Activated naive CD8-positive, alpha-beta T cell treated with anti-CD3 and anti-CD28 coated beads for 36 hours (primary cell): ENCODE measurements around the gene MMP13. TPM values are rescaled to one million over a fixed set of nuclear protein-coding genes. Genes with fewer than 3 reads are reported as not detected.

Experiments
- total RNA-seq, 2 experiments: library from RNA; stranded (reverse); gene quantifications; one replicate each; pipeline ENCODE4 v1.2.3, GENCODE V29; 2021

MMP13 gene
- total RNA-seq, 2 experiments from 2014 or later = not detected

Other genes starting within 250 kb of the MMP13 start
- not detected for gene MMP27, start 250.0 kb downstream of the MMP13 start, total RNA-seq
- gene MMP8, start 230.8 kb downstream of the MMP13 start, total RNA-seq = under 1 TPM in 1 of 2 experiments, not detected in 1; 0.14 TPM
- not detected for gene MMP10, start 175.1 kb downstream of the MMP13 start, total RNA-seq
- gene MMP1, start 157.6 kb downstream of the MMP13 start, total RNA-seq = not detected
- not detected for gene MMP3, start 112.1 kb downstream of the MMP13 start, total RNA-seq
- not detected for gene MMP12, start 80.8 kb downstream of the MMP13 start, total RNA-seq
- gene DCUN1D5, start 136.4 kb upstream of the MMP13 start, total RNA-seq = 100 to 1,000 TPM; 107 to 110 TPM
- gene DYNC2H1, start 153.7 kb upstream of the MMP13 start, total RNA-seq = 1 to 10 TPM; 3.0 to 3.2 TPM